Upper lobe of left lung (tissue), 4 donors: Measurements from ENCODE around the gene CLASP1.

Experiments
- CTCF ChIP-seq, 6 experiments: fragments of 450-650 bp in 4 of 6; fragments of 200-600 bp in 2 of 6; sonication (generic) in 2 of 6; IDR thresholded peaks; one replicate each; pipeline ENCODE4 v1.5.1; 2016 to 2019; ENCODE audit warnings: antibody characterized with exemption in 6 of 6
- EP300 ChIP-seq, 4 donors: sonication (generic); formaldehyde crosslinking; IDR thresholded peaks; one replicate each; pipeline ENCODE4 v1.5.1; 2017; ENCODE audit warnings: antibody characterized with exemption in 4 of 4, control low read depth in 2 of 4
- POLR2A ChIP-seq, 4 donors: fragments of 450-650 bp; IDR thresholded peaks; one replicate each; pipeline ENCODE4 v1.5.1; 2016 to 2017; ENCODE audit warnings: antibody characterized with exemption in 4 of 4, mild to moderate bottlenecking in 2 of 4
- POLR2AphosphoS5 ChIP-seq, 2 donors: sonication (generic); formaldehyde crosslinking; IDR thresholded peaks; one replicate each; pipeline ENCODE4 v1.5.1; 2017; ENCODE audit warnings: antibody characterized with exemption in 2 of 2

DNA sequence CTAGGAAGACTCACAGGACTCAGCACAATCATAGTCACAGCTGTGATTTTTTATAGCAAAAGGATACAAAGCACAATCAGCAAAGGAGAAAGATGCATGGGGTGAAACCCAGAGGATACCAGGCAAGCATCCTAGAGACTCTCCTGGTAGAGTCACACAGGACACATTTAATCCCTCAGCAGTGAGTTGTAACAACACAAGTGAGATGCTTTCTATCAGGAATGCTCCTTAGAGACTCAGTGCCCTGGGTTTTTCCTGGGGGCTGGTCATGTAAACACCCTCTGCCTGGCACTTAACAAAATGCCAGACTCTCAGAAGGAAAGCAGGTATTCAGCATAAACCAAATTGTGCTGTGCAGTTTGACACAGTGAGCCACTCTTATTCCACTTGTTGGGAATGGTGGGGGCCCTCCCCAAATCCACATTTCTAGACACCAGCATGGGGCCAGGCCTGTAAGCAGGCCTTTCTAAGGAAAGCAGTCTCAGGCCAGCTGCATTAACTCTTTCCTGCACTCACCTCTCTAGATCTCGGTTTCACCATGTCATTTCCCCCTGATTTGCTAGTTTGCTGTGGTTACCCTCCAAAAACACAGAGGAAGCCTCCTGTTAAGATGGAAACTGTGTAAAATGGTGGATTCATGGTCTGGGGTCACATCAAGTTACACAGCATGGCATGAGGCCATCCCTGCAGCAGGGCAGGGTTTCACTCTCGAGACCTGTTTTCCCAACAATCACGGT, 135.5 kb downstream of the CLASP1 start:
- no peak for TF ChIP-seq EP300 (IDR thresholded peaks at IDR 0.05)
- no peak for TF ChIP-seq CTCF (IDR thresholded peaks at IDR 0.05)
- TF ChIP-seq POLR2A (IDR thresholded peaks at IDR 0.05) = no peak
- TF ChIP-seq POLR2AphosphoS5 (IDR thresholded peaks at IDR 0.05) = no peak
